Renal cortex interstitium (tissue), 11 donors: ENCODE measurements around the gene CRB2. TPM values are rescaled to one million over a fixed set of nuclear protein-coding genes. Genes with fewer than 3 reads are reported as not detected.

Experiments
- DNase-seq, 11 donors: peaks; one replicate each; pipeline ENCODE4 v3.0.0-alpha.2; 2013; ENCODE audit warnings: low read depth in 9 of 11, low spot score in 4 of 11; ENCODE audit errors: extremely low read depth in 1 of 11
- polyA plus RNA-seq, 3 donors: library from polyadenylated mRNA; unstranded; fragments of 120-200 nt; gene quantifications; one replicate each; pipeline ENCODE4 v1.2.1, GENCODE V29; 2013; ENCODE audit not compliant: insufficient read length in 3 of 3

The CRB2 gene
- polyA plus RNA-seq, 3 donors, result 20.0 to 30.0 (median 27.5) TPM

- DNase-seq, result no peak
These were observed 69.3 kb downstream of the CRB2 start for GRCh38 chr9:123425261-123425821.

GRCh38 chr9:123425836-123426365 is 69.9 kb downstream of the CRB2 start:
- no peak for DNase-seq

GRCh38 chr9:123426406-123426805 is 70.4 kb downstream of the CRB2 start:
- DNase-seq, result no peak

Other genes with a start within 250 kb of the CRB2 start
- gene STRBP, start 87.6 kb upstream of the CRB2 start, polyA plus RNA-seq, result 10 to 100 TPM; 44.7 to 54.3 (median 50.2) TPM